HCT116 (cell line): Measurements from ENCODE around the gene ZNF48. TPM values are rescaled to one million over a fixed set of nuclear protein-coding genes. Genes with fewer than 3 reads are reported as not detected.
A peak's percentile ranks its signal among the peaks of the same experiment; 100 is the strongest.

Source experiments
- ATAC-seq: fragments of 200-7000 bp; cut with Tn5 transposase; 2 replicates; pipeline ENCODE4 v1.9.1; 2020; ENCODE audit warnings: mild to moderate bottlenecking, moderate library complexity
- BruUV-seq: library from RNA; stranded (reverse); fragments of 400-500 nt; replicated peaks from 2 replicates; lab custom pipeline; 2021; lab: Mats Ljungman, UMichigan
- CTCF ChIA-PET: fragments of 300-600 bp; sonication (Branson Sonifier 250); formaldehyde crosslinking; loops from one replicate; lab custom pipeline; 2021; ENCODE audit warnings: antibody characterized with exemption; lab: Charles Lee
- POLR2A ChIA-PET: fragments of 300-600, 350-600 bp; sonication (Branson Sonifier 250); formaldehyde crosslinking; loops from one replicate; lab custom pipeline; 2021; ENCODE audit warnings: antibody characterized with exemption; lab: Charles Lee
- RAD21 ChIA-PET, 2 experiments: fragments of 300-600 bp; sonication (Branson Sonifier 250); formaldehyde crosslinking; loops; one replicate each; lab custom pipeline; 2023; ENCODE audit warnings: low total read pairs in 2 of 2; ENCODE audit not compliant: uncharacterized antibody in 2 of 2, unreplicated experiment in 2 of 2, low non-redundant PET in 1 of 2; lab: Charles Lee
- DNase-seq: peaks from one replicate; pipeline ENCODE4 v3.0.0-alpha.2; 2010; ENCODE audit warnings: low read depth, low spot score
- H2AFZ ChIP-seq: fragments of 200-600 bp; shearing (Covaris generic), sonication (generic); 2 replicates; pipeline ENCODE4 v1.6.1; 2017; ENCODE audit warnings: low read depth, mixed run types, mixed read lengths, antibody characterized with exemption, low read length; ENCODE audit not compliant: poor library complexity, severe bottlenecking
- H3K27ac ChIP-seq: 2 replicates; pipeline ENCODE4 v1.5.1; 2012; ENCODE audit warnings: low read depth, low read length
- H3K27me3 ChIP-seq: fragments of 200-600 bp; sonication (generic); 2 replicates; pipeline ENCODE4 v1.6.1; 2016; ENCODE audit warnings: mixed run types, low read length, mixed read lengths; ENCODE audit not compliant: insufficient read depth
- H3K36me3 ChIP-seq, 2 experiments: fragments of 200-500 bp in 1 of 2; fragments of 200-600 bp in 1 of 2; sonication (Bioruptor generic) in 1 of 2; sonication (generic) in 1 of 2; 2 replicates each; pipeline versions ENCODE4 v1.5.1 to v1.6.1; 2014 to 2016; ENCODE audit warnings: low read length in 2 of 2, inconsistent platforms in 1 of 2, mixed read lengths in 1 of 2, mixed run types in 1 of 2; ENCODE audit not compliant: insufficient read depth in 2 of 2, control insufficient read depth in 1 of 2
- H3K4me1 ChIP-seq, 2 experiments: fragments of 200-600 bp in 1 of 2; sonication (generic) in 1 of 2; 2 replicates each; pipeline versions ENCODE4 v1.5.1 to v1.6.1; 2012 to 2017; ENCODE audit warnings: low read length in 2 of 2, inconsistent platforms in 1 of 2, mild to moderate bottlenecking in 1 of 2, mixed read lengths in 1 of 2, mixed run types in 1 of 2, moderate library complexity in 1 of 2; ENCODE audit not compliant: insufficient read depth in 2 of 2, control insufficient read depth in 1 of 2
- H3K4me2 ChIP-seq: fragments of 200-600 bp; sonication (generic); 2 replicates; pipeline ENCODE4 v1.6.1; 2017; ENCODE audit warnings: mixed run types, low read length, mixed read lengths
- H3K4me3 ChIP-seq, 2 experiments: fragments of 200-600 bp in 1 of 2; sonication (generic) in 1 of 2; replicated peaks in 1 of 2; 2 replicates each; pipeline ENCODE4 v1.5.1; 2011 to 2016; ENCODE audit warnings: low read length in 2 of 2, control low read depth in 1 of 2, low read depth in 1 of 2, mild to moderate bottlenecking in 1 of 2, mixed read lengths in 1 of 2, mixed run types in 1 of 2
- H3K79me2 ChIP-seq: fragments of 200-600 bp; sonication (generic); 2 replicates; pipeline ENCODE4 v1.6.1; 2017; ENCODE audit warnings: mild to moderate bottlenecking, mixed run types, low read length, moderate library complexity, mixed read lengths; ENCODE audit not compliant: insufficient read depth
- H3K9ac ChIP-seq: fragments of 200-600 bp; sonication (generic); 2 replicates; pipeline ENCODE4 v1.6.1; 2016; ENCODE audit warnings: low read length, mixed read lengths
- H3K9me2 ChIP-seq: fragments of 200-600 bp; sonication (generic), shearing (Covaris generic); 2 replicates; pipeline ENCODE4 v1.6.1; 2017; ENCODE audit warnings: mixed run types, mild to moderate bottlenecking, moderate library complexity; ENCODE audit not compliant: insufficient read depth
- H3K9me3 ChIP-seq, 2 experiments: fragments of 200-500 bp in 1 of 2; fragments of 200-600 bp in 1 of 2; sonication (Bioruptor generic) in 1 of 2; sonication (generic) in 1 of 2; 2 replicates each; pipeline ENCODE4 v1.6.1; 2014 to 2017; ENCODE audit warnings: low read length in 2 of 2, mixed read lengths in 2 of 2, inconsistent platforms in 1 of 2, low read depth in 1 of 2, mild to moderate bottlenecking in 1 of 2, mixed run types in 1 of 2, moderate library complexity in 1 of 2; ENCODE audit not compliant: control insufficient read depth in 1 of 2, insufficient read depth in 1 of 2
- H4K20me1 ChIP-seq: fragments of 200-600 bp; sonication (generic), shearing (Covaris generic); 2 replicates; pipeline ENCODE4 v1.6.1; 2017; ENCODE audit warnings: mixed run types, mild to moderate bottlenecking, moderate library complexity; ENCODE audit not compliant: insufficient read depth
- CBX3 ChIP-seq: IDR thresholded peaks from 2 replicates; pipeline ENCODE4 v1.6.1; 2012; ENCODE audit warnings: low read depth
- CTCF ChIP-seq, 3 experiments: fragments of 200-600 bp in 1 of 3; sonication (generic) in 1 of 3; IDR thresholded peaks in 2 of 3; conservative IDR thresholded peaks in 1 of 3; 2 replicates each; pipeline ENCODE4 v1.5.1; 2012 to 2017; ENCODE audit warnings: low read depth in 2 of 3, low read length in 2 of 3, antibody characterized with exemption in 1 of 3, borderline replicate concordance in 1 of 3, control low read depth in 1 of 3, mild to moderate bottlenecking in 1 of 3, mixed read lengths in 1 of 3, mixed run types in 1 of 3, moderate library complexity in 1 of 3; ENCODE audit not compliant: insufficient read depth in 1 of 3
- EGR1 ChIP-seq: IDR thresholded peaks from 2 replicates; pipeline ENCODE4 v1.6.1; 2012; ENCODE audit warnings: low read depth
- ELF1 ChIP-seq: IDR thresholded peaks from 2 replicates; pipeline ENCODE4 v1.6.1; 2012; ENCODE audit warnings: low read depth, borderline replicate concordance
- EZH2 ChIP-seq: fragments of 200-600 bp; sonication (generic); IDR thresholded peaks from 2 replicates; pipeline ENCODE4 v1.6.1; 2017; ENCODE audit warnings: antibody characterized with exemption, mixed run types
- EZH2phosphoT487 ChIP-seq: fragments of 200-600 bp; IDR thresholded peaks from 2 replicates; pipeline ENCODE4 v1.6.1; 2018; ENCODE audit warnings: antibody characterized with exemption, borderline replicate concordance
- FOSL1 ChIP-seq: IDR thresholded peaks from 2 replicates; pipeline ENCODE4 v1.6.1; 2012; ENCODE audit warnings: low read depth
- POLR2A ChIP-seq: IDR thresholded peaks from 2 replicates; pipeline ENCODE4 v1.7.0; 2011; ENCODE audit warnings: borderline replicate concordance; ENCODE audit not compliant: insufficient read depth, insufficient read length; ENCODE audit errors: extremely low read depth
- SIN3A ChIP-seq: IDR thresholded peaks from 2 replicates; pipeline ENCODE4 v1.6.1; 2012; ENCODE audit warnings: low read depth
- SP1 ChIP-seq: IDR thresholded peaks from 2 replicates; pipeline ENCODE4 v1.6.1; 2012; ENCODE audit warnings: low read depth
- TCF7L2 ChIP-seq: IDR thresholded peaks from 2 replicates; pipeline ENCODE4 v1.7.0; 2011; ENCODE audit warnings: borderline replicate concordance, inconsistent platforms; ENCODE audit not compliant: insufficient read depth, insufficient read length; ENCODE audit errors: extremely low read depth
- YY1 ChIP-seq: IDR thresholded peaks from 2 replicates; pipeline ENCODE4 v1.6.1; 2011; ENCODE audit warnings: low read length, low read depth, moderate library complexity, mild to moderate bottlenecking; ENCODE audit not compliant: insufficient replicate concordance; ENCODE audit errors: extremely low read depth
- ZFX ChIP-seq: fragments of 450-650 bp; IDR thresholded peaks from 2 replicates; pipeline ENCODE4 v1.6.1; 2017
- intact Hi-C: fragments of 100-400 bp; cut with micrococcal nuclease; formaldehyde crosslinking; loops from 2 replicates; pipeline ENCODE4 v1.10.0; 2022
- total RNA-seq: library from RNA; stranded (reverse); gene quantifications from one replicate; pipeline ENCODE4 v1.2.1, GENCODE V29; 2021; ENCODE audit not compliant: unreplicated experiment
- TF ChIP-seq, protein P1 (sequence below): IDR thresholded peaks from 2 replicates; pipeline ENCODE4 v1.6.1; 2011; ENCODE audit warnings: mild to moderate bottlenecking, low read length, moderate library complexity; ENCODE audit not compliant: insufficient replicate concordance; ENCODE audit errors: extremely low read depth
- TF ChIP-seq, protein P2 (sequence below): IDR thresholded peaks from 2 replicates; pipeline ENCODE4 v1.6.1; 2012

ZNF48 gene
- total RNA-seq, 1 experiment from 2014 or later = 17.9 TPM

GRCh38 chr16:30383521-30383920, 11.7 kb upstream of the ZNF48 start:
- ChIA-PET RAD21 (no interaction called here), CTCF (no interaction called here), POLR2A (no interaction called here)
- no peak overlapping the region for H3K4me3 ChIP-seq
- no peak for ATAC-seq
- intact Hi-C loops = no loop called here
- no peak overlapping the region for H3K4me2 ChIP-seq
- no peaks in the 10 kb centered on the region for H3K79me2 ChIP-seq
- no peak overlapping the region for H3K9ac ChIP-seq
- no peaks in the 10 kb centered on the region for H4K20me1 ChIP-seq
- TF ChIP-seq FOSL1 (no peak), POLR2A (no peak), EZH2phosphoT487 (no peak), SIN3A (no peak), SP1 (no peak), ZFX (no peak), YY1 (no peak), EZH2 (no peak), EGR1 (no peak), ELF1 (no peak)
- H2AFZ ChIP-seq = no peak overlapping the region
- no peak overlapping the region for H3K27ac ChIP-seq
- no peak for DNase-seq
- H3K4me1 ChIP-seq = peaks cover 4 to 14% of the 10 kb centered on the region in 2 experiments; a peak in 3 of 4 replicates
- H3K27me3 ChIP-seq = no peaks in the 10 kb centered on the region
- H3K9me3 ChIP-seq = no peaks in the 10 kb centered on the region
- BruUV-seq = no TSS peak
- no peaks in the 10 kb centered on the region for H3K9me2 ChIP-seq
- H3K36me3 ChIP-seq = no peaks in the 10 kb centered on the region

DNA sequence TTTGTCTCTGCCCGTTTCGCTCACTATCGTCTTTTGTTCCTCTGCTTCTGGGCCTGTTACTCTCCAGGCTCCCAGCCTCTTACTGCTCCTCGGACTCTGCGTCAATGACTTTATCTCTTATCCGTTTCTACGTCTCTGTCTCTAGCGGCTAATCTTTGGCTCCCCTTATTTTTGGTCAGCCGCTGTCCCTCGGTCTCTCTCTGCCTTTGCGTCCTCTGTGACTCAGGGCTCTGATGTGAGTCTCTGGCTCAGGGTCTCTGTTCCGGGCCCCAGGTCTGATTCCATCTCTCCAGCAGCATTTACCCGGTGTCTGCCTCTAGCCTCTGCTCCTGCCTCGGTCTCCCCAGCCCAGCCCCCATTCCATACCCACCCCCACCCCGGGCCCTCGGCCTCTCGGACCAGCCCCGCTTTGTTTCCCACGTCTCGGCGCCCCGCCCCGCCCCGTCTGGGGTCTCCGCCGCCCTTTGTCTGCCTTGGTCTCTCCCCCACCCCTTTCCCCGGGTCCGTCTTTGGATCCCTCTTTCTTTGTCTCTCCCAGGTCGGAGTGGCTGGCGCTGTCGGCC, 547 bp upstream of the ZNF48 start:
- Histone ChIP-seq H3K4me3 (peak overlapping the region; percentile 95 to 96), H3K9ac (peak overlapping the region; percentile 87), H3K36me3 (peaks cover 2 to 18% of the 10 kb centered on the region in 2 experiments; a peak in 3 of 4 replicates), H3K27me3 (no peaks in the 10 kb centered on the region), H3K9me2 (no peaks in the 10 kb centered on the region), H3K4me1 (peaks cover 24 to 43% of the 10 kb centered on the region in 2 experiments), H3K4me2 (peak overlapping the region; percentile 88), H4K20me1 (no peaks in the 10 kb centered on the region), H3K27ac (peak overlapping the region; percentile 97), H3K9me3 (no peaks in the 10 kb centered on the region), H2AFZ (peak overlapping the region; percentile 45), H3K79me2 (peaks cover 25% of the 10 kb centered on the region)
- POLR2A ChIA-PET = interaction anchor here (1.0 to 2.1 kb wide), 6 partner anchors 12 to 35 kb away, joined by 3 to 10 read pairs (median 4); partner anchors contain the start of genes DCTPP1 and ZNF771
- intact Hi-C loops = loop anchor here (1.0 to 2.0 kb wide), 2 partner anchors 16 to 39 kb away; partner anchors contain the start of gene CD2BP2
- BruUV-seq = no TSS peak
- RAD21 ChIA-PET = interaction anchor here (0.6 to 1.9 kb wide), 2 partner anchors 40 to 579 kb away, joined by 3 to 4 read pairs; partner anchors contain the start of genes CD2BP2 (in 1 of the 2) and PAGR1 (in 1 of the 2)
- CTCF ChIA-PET = interaction anchor here (0.6 to 2.5 kb wide), 8 partner anchors 12 to 256 kb away, joined by 3 to 19 read pairs (median 6); partner anchors contain the start of genes DCTPP1, PRR14 and ZNF771
- DNase-seq = no peak
- no peak; the same call in 1 of the 2 replicates for ATAC-seq
- TF ChIP-seq SIN3A = no peak
- TF ChIP-seq POLR2A = no peak
- no peak for TF ChIP-seq CTCF (IDR thresholded peaks at IDR 0.05 in 2 of 3, conservative IDR thresholded peaks at IDR 0.05 in 1 of 3; ENCODE audit: borderline replicate concordance in 1 of 3, insufficient read depth in 1 of 3, low read depth in 2 of 3, low read length in 2 of 3)
- TF ChIP-seq, protein P1, sequence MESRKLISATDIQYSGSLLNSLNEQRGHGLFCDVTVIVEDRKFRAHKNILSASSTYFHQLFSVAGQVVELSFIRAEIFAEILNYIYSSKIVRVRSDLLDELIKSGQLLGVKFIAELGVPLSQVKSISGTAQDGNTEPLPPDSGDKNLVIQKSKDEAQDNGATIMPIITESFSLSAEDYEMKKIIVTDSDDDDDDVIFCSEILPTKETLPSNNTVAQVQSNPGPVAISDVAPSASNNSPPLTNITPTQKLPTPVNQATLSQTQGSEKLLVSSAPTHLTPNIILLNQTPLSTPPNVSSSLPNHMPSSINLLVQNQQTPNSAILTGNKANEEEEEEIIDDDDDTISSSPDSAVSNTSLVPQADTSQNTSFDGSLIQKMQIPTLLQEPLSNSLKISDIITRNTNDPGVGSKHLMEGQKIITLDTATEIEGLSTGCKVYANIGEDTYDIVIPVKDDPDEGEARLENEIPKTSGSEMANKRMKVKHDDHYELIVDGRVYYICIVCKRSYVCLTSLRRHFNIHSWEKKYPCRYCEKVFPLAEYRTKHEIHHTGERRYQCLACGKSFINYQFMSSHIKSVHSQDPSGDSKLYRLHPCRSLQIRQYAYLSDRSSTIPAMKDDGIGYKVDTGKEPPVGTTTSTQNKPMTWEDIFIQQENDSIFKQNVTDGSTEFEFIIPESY = no peak
- TF ChIP-seq TCF7L2 = no peak
- TF ChIP-seq CBX3 = no peak
- no peak for TF ChIP-seq ELF1
- no peak for TF ChIP-seq EZH2
- TF ChIP-seq, protein P2, sequence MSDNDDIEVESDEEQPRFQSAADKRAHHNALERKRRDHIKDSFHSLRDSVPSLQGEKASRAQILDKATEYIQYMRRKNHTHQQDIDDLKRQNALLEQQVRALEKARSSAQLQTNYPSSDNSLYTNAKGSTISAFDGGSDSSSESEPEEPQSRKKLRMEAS = no peak
